Body of pancreas (tissue), 4 donors: Measurements from ENCODE around the gene OSBPL5.

Experiments
- POLR2A ChIP-seq, 3 donors: fragments of 450-650 bp; IDR thresholded peaks; one replicate each; pipeline ENCODE4 v1.6.1; 2016; ENCODE audit warnings: antibody characterized with exemption in 3 of 3, mild to moderate bottlenecking in 2 of 3
- TF ChIP-seq, protein P1 (sequence below), 7 experiments: fragments of 450-650 bp in 4 of 7; fragments of 200-600 bp in 3 of 7; sonication (generic) in 3 of 7; IDR thresholded peaks; one replicate each; pipeline ENCODE4 v1.5.1; 2016 to 2019; ENCODE audit warnings: antibody characterized with exemption in 7 of 7

DNA sequence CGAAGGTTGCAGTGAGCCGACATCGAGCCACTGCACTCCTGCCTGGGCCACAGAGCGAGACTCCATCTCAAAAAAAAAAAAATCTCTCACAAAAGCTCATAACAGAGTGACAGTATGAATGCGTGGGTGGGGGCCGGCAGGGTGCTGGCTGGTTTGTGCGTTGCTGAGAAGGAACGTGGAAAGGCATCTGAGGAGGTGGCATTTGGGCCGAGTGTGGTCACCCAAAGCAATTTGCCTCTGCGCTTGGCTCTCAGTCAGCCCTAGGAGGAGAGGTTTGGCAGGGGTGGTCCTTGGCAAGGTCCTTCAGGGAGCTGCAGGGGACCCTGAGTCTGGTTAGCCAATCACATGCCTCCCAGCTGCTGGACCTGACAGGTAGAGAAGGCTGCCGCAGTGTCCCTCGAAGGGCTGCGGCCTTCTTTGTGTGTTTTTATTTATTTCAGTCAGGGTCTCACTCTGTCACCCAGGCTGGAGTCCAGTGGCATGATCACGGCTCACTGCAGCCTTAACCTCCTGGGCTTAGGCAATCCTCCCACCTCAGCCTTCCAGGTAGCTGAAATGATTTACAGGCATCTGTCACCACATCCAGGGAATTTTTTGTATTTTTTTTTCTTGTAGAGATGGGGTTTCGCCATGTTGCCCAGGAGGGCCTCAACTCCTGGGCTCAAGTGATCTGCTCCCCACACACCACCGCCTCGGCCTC is 23.5 kb upstream of the OSBPL5 start:
- TF ChIP-seq, protein P1, sequence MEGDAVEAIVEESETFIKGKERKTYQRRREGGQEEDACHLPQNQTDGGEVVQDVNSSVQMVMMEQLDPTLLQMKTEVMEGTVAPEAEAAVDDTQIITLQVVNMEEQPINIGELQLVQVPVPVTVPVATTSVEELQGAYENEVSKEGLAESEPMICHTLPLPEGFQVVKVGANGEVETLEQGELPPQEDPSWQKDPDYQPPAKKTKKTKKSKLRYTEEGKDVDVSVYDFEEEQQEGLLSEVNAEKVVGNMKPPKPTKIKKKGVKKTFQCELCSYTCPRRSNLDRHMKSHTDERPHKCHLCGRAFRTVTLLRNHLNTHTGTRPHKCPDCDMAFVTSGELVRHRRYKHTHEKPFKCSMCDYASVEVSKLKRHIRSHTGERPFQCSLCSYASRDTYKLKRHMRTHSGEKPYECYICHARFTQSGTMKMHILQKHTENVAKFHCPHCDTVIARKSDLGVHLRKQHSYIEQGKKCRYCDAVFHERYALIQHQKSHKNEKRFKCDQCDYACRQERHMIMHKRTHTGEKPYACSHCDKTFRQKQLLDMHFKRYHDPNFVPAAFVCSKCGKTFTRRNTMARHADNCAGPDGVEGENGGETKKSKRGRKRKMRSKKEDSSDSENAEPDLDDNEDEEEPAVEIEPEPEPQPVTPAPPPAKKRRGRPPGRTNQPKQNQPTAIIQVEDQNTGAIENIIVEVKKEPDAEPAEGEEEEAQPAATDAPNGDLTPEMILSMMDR (IDR thresholded peaks at IDR 0.05) = no peak
- no peak for TF ChIP-seq POLR2A (IDR thresholded peaks at IDR 0.05)
